ENCODE measurements around the gene HDAC10.

GRCh38 chr22:50296658-50297490 is 45.8 kb upstream of the HDAC10 start:
- no peak for TF ChIP-seq CTCF (IDR thresholded peaks at IDR 0.05; ENCODE audit: low read depth, low read length)
- no peak for TF ChIP-seq POLR2A (IDR thresholded peaks at IDR 0.05; ENCODE audit: extremely low read depth, insufficient read length)
